HG03432 (cell line): ENCODE data around the gene WFDC8.
"Not testable (repeated sequence)": the region's sequence is repeated elsewhere in the genome, so short reads cannot be mapped to it uniquely, and the experiment has no call there.

ENCODE experiments used
- ATAC-seq: cut with Tn5 transposase; IDR thresholded peaks from one replicate; pipeline ENCODE4 v1.9.1; 2021; ENCODE audit warnings: mild to moderate bottlenecking, moderate library complexity; ENCODE audit not compliant: unreplicated experiment

WFDC8 gene

DNA sequence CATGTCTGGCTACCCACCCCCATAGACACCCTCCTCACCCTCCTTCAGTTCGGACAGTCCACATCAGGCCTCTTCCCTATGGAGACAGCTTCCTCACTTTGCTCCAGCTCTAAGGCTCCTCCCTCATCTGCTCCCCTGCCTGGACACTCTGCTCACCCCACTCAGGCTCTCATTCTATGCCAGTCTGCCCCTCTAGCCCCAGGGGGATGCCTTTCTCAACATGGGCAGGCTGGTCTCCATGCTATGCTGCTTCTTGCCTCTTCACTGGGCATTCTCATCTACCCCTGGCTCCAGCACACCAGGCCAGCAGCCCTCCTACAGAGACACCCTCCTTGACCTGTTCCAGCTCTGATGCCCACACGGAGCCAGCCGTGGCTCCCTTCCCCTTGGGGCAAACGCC is at the start of gene WFDC8:
Gene WFDC8, minus strand, starts transcription at position 101 of the 400 bp plus-strand sequence. Its CDS starts 37 bp downstream, at position 64.
- ATAC-seq = no peak

DNA sequence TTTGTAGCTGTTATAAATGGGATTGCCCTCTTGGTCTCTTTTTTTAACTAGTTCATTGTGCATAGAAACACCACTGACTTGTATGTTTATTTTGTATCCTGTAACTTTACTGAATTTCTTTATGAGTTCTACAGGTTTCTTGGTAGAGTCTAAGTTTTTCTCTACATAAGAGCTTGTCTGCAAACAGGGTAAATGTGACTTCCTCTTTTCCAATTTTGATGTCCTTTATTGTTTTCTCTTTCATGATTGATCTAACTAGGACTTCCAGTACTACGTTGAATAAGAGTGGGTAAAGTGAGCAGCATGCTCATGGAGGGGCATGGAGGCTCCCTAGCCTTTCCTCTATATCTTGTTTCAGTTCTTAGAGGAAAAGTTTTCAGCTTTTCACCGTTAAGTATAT is 47.5 kb upstream of the WFDC8 start:
- ATAC-seq = no peak

DNA sequence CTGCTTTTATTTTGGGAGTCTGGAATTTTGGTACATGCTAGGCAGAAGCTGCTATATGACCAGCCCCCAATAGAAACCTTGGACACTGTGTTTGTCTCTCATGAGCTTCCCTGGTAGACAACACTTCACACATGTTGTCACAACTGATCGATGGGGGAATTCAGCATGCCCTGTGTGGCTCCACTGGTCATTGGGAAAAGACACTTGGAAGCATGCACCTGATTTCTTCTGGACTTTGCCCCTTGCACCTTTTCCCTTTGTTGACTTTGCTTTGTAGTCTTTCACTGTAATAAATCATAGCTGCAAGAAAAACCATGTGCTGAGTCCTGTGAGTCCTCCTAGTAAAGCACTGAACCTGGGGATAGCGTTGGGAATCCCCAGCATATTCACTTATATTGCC is 42.5 kb upstream of the WFDC8 start:
- no peak for ATAC-seq

DNA sequence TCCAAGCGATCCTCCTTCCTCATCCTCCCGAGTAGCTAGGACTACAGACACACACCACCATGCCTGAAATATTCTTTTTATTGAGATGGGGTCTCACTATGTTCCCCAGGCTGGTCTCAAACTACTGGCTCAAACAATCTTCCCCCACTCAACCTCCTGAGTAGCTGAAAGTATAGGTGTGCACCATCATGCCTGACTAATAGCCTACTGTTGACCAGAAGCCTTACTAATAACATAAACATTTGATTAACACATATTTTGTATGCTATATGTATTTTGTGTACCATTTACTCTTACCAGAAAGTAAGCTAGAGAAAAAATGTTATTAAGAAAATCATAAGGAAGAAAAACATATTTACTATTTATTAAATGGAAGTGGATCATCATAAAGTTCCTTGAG is 38.5 kb upstream of the WFDC8 start:
- no peak for ATAC-seq

DNA sequence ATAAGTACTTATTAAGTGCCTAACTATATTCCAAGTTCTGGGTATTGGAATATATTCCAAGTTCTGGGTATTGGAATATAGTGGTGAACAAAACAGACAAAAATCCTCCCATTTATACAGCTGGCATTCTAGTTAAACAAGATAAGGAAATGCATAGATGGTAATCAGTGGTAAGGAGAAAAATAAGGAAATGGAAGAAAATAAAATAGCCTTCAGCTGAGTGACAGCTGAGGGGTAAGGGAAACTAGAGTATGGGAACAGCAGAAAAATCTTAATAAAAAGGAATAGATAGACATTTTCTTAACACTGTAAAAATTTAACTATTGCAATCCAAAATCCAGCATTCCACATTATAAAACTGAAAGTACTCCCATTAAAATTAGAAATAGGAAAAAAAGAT is 33.2 kb upstream of the WFDC8 start:
- no peak for ATAC-seq

DNA sequence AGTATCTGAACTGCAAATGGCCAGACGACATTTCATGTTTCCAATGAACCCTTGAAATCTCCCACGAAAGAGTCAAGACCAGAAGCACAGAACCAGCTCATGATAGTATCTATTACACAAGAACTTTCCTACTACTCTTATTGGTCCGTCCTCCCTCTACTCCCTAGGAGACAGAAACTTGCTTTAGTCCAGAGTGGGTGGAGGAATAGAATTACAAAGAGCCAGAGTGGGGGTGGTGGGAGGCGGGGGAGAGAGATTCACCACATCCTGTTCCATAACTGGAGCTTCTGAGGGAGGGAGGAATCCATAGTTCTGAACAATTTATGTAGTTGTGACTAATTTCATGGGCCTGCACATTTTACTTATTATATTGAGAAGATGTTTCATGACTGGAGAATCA is 32.0 kb upstream of the WFDC8 start:
- no peak for ATAC-seq

DNA sequence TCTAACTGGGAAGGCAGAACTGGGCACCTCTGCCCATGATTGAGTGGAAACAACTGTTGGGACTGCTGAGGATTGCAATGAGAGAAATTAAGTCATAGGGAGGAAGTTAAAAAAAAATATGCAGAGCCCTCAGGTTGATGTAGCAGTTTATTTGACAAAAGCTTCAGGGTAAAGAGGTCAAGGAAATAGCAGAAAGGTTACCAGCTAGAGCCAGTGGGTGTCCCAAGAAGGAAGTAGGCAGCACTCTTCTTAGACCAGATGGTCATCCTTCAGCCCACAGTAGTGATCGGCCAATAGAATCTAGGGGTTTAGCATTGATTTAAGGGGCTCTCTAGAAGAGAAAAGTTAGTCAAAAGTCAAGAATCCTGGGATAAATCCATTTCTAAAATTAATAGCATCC is 28.7 kb upstream of the WFDC8 start:
- ATAC-seq = no peak

DNA sequence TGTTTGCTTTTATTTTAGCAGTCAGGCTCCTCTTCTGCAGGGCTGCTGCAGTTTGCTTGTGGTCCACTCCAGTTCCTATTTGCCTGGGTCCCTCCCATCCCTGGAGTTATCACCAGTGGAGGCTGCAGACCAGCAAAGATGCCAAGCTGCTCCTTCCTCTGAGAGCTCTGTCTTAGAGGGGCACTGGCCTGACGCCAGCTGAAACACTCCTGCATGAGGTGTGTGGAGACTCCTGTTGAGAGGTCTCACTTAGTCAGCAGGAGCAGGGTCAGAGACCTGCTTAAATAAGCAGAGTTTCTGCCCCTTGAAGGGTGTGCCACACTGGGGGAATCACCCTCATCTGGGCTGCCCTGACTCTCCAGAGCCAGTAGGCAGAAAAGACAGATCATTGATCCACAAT is 16.2 kb upstream of the WFDC8 start:
- ATAC-seq = no peak

DNA sequence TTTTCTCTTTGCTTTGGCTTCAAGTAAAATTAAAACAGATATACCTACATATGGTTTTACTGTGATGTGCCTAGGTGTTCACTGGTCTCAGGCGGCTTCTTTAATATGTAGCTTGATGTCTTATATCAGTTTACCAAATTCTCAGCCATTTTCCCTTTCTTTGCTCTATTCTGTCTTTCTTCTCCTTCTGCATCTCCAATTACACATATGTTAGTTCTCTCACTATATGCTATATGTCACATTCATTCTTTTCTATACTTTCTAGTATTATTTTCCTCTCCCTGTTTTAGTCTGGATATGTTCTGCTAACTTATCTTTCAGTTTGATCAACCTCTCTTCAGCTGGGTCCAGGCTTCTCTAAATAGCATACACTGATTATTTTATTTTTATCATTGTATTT is 14.4 kb upstream of the WFDC8 start:
- ATAC-seq = no peak

DNA sequence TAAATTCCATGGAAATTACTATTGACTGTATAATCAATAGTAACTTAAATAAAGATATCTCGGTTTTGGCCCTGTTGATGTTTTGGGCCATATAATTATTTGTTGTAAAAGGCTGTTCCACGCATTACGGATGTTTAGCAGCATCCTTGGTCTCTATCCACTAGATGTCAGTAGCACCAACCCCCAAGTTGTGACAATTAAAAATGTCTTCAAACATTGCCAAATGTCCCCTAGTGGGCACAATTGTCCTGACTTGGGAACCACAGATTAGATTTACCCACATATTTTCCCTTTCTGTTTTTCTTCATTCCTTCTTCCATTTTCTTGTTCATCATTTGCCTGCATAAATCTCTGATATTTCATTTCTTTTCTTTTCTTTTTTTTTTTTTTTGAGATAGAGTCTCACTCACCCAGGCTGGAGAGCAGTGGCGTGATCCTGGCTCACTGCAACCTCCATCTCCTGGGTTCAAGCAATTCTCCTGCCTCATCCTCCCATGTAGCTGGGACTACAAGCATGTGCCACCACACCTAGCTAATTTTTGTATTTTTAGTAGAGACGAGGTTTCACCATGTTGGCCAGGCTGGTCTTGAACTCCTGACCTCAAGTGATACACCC is 13.6 kb upstream of the WFDC8 start:
- no peak for ATAC-seq

DNA sequence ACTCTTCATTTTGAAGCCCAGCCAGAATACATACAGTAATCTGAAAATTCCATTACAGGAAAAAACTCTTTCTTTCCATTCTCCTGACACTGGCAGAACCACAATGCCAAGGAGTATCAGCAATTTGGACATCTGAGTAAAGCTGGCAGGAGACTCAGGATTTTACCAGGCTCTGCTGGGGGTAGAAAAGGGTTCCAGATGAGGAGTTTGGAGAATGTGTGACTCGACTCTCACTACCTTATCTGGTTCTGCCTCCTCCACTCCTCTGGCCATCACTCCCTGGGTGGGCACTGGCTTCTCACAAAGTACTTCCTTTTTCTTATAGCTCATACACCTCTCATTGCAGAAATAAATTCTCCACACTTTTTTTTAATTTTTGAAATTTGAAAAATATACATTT is 10.6 kb upstream of the WFDC8 start:
- ATAC-seq = no peak

DNA sequence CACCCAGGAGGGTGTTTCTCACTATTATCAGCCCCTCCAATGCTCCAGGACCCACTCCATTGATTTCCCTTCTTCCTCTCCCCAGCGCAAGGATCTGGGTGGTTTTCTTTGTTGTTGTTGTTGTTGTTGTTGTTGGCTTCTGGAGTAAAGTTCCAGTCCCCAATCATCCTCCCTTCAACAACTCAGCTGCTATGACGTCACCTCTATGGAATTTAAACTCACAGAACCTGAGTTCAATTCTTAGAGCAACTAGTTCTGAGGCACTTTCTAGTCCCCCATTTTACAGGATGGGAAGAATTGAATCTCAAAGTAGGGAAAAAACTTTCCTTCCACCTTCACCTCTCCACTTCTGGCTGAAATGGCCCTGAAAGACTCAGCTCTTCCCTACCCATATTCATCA is 9.7 kb upstream of the WFDC8 start:
- ATAC-seq = no peak

DNA sequence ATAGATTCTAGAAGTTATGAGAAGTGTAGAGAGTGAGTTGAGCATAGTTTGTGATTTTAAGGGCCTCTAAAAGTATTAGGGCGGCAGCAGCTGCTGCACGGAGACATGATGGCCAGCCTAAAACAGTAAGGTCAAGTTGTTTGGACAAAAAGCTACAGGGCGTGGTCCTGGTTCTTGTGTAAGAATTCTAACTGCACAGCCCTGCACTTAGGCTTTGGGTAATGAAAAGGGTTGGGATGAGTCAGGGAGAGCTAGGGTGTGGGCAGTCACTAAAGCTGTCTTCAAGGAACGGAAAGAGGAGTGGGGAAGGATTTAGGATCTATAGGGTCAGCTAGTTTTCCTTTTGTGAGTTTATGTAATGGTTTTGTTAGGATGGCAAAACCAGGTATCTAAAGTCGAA is 6.9 kb upstream of the WFDC8 start:
- ATAC-seq = not testable (repeated sequence)

DNA sequence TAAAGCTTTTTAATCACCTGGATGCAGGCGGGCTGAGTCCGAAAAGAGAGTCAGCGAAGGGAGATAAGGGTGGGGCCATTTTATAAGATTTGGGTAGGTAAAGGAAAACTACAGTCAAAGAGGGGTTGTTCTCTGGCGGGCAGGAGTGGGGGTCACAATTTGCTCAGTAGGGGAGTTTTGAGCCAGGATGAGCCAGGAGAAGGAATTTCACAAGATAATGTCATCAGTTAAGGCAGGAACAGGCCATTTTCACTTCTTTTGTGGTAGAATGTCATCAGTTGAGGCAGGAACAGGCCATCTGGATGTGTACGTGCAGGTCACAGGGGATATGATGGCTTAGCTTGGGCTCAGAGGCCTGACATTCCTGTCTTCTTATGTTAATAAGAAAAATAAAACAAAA is 5.2 kb upstream of the WFDC8 start:
- not testable (repeated sequence) for ATAC-seq

DNA sequence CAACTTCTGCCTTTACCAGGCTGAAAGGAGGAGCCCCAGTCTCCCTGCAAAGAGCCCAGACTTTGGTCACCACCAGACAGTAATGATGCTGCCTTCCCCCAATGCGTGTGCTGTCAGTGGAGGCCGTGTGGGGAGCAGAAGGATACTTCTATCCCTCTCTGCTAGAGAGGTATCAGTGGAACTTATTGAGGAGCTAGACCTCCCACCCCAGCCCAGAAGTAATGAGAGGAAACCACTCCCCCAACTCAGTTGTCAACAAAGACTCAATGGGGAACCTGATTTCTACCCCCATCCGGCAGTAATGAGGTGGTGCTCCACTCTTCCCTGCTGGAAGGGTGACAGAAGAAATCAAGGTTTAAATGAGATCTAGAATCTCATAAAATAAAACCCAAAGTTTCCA is 4.4 kb upstream of the WFDC8 start:
- no peak for ATAC-seq

DNA sequence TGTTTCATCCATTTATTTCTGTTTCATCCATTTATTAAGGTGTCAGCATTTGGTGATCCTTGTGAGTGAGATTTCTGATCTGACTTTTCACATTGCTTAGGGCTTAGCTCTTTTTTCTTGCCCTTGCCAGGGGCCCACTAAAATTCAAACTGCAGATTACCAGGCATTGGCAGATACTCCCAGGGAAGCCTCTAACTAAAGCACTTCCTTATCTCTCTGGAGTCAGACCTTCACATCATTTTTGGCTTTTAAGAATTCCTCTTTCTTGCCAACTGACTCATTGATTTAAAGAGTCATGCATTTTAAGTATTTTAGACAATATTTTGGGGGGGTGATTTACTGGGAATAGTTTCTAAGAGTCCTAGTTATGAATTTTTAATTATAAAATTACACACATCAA is 2.6 kb upstream of the WFDC8 start:
- ATAC-seq = no peak

DNA sequence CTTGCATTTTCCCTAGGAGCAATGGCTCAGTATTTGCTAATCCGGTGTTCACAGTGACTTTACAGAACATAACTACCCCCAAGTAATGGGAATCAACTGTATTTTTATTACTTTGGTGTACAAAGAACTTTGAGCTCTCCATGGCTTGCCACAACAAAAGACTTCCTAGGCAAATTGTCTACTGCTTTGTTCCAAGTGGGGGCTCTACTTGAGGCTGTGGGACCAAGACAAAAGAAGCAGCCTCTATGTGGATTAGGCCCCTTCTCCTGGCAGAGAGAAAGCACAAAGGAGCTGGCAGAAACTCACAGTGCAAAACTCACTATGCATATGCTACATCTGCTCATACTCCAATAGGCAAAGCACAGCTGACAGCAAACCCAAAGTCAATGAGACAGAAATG is 853 bp downstream of the WFDC8 start:
- ATAC-seq = no peak

DNA sequence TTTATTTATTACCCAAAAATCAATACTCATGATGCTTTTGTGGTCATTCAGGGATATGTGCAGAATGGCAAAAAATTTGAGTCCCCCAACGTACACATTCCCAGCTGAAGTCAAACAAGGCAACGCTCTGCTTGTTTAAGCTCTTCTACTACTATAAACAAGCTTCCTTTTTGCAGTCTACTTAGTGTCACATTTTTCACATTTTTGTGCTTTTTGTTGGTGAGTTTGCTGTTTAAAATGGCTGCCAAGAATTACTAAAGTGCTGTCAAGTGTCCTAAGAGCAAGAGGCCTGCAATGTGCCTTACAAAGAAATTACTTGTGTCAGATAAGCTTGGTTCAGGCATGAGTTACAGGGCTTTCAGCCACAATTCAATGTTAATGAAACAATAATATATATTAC is 2.1 kb downstream of the WFDC8 start:
- ATAC-seq = no peak

DNA sequence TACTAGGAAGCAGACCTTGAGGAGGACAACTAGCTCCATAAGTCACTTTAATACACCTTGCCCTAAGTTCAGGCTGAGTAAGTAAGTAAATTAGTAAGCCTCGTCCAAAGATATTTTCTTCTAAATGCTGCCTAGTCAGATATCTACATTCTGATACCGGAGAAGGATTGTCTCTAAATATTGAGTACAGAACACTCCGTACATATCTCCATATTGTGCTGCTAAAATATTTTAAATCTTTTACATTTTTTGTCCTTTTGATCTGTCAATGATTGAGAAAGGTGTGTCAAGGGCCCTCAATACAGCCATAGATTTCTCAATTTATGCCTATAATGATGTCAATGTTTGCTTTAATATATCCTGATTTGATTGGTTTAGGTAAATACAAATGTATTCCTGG is 3.2 kb downstream of the WFDC8 start:
- no peak for ATAC-seq

DNA sequence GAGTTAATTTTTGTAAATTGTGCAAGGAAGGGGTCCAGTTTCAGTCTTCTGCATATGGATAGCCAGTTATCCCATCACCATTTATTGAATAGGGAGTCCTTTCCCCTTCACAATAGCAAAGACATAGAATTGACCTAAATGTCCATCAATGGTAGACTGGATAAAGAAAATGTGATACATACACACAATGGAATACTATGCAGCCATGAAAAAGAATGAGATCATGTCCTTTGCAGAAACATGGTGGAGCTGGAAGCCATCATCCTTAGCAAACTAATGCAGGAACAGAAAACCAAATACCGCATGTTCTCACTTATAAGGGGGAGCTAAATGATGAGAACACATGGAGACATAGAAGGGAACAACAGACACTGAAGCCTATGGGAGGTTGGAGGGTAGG is 9.4 kb downstream of the WFDC8 start:
- ATAC-seq = not testable (repeated sequence)

DNA sequence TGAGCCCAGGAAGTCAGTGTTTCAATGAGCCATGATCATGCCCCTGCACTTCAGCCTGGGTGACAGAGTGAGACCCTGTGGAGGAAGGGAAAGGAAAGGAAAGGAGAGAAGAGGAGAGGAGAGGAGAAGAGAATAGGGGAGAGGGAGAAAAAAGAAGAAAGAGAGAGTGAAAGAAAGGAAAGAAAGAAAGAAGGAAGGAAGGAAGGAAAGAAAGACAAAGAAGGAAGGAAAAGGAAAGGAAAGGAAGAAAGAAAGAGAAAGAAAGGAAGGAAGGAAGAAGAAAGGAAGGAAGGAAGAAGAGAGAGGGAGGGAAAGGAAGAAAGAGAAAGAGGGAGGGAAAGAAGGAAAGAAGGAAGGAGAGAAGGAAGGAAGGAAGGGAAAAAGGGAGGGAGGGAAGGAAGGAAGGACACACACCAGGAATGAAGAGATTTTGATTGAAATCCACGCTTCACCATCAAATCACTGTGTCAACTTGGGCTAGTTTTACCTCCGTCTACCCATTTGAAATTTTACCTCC is 14.3 kb downstream of the WFDC8 start:
- ATAC-seq = no peak

DNA sequence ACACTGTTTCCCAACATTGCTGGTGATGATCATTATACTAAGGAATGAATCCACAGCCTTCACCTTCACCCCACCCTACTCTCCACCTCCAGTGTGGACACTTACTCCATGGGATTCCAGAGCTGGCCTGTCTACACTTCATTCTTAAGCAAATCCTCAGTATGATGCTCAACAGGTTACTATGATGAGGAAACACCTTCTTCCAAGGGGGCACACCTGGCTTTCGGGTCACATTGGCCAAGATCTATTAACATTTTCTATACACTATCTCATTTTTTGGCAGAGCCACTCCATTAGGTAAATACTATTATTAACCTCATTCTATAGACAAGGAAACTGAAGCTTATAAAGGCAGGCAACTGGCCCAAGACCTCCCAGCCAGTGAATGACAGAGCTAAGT is 23.9 kb downstream of the WFDC8 start:
- no peak for ATAC-seq

DNA sequence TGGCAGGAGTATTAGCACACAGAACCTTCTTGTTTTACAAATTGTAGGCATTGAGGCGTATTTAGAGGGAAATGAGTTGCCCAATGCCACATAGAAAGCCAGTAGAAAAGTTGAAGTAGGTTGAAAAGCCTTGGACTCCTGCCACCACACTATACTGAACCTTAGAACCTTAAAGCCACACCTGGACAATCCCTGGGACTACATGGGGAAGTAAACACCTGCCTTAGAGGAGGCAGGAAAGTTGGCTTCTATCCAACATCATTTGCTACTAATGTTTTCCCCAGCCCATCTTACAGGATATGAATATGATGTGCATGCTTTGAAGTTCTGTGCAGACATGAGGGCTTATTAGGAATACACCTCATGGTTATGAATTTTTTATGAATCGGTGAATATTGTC is 26.6 kb downstream of the WFDC8 start:
- ATAC-seq = no peak
